ENCODE measurements around the gene SCRN2.

Gene SCRN2

GRCh38 chr17:47872019-47872650 lies 31.1 kb upstream of the SCRN2 start:
- DNase-seq (ENCODE audit: low spot score) = no peak

GRCh38 chr17:47871048-47871447 lies 30.0 kb upstream of the SCRN2 start:
- DNase-seq (ENCODE audit: low spot score) = no peak

- no peak for DNase-seq (ENCODE audit: low spot score)
These were observed 29.0 kb upstream of the SCRN2 start for GRCh38 chr17:47870056-47870455.

- DNase-seq (ENCODE audit: low spot score) = no peak
These were observed 28.0 kb upstream of the SCRN2 start for GRCh38 chr17:47869114-47869513.

- DNase-seq (ENCODE audit: low spot score) = no peak
These were observed 26.9 kb upstream of the SCRN2 start for GRCh38 chr17:47867813-47868533.

- DNase-seq (ENCODE audit: low spot score) = no peak
These were observed 25.9 kb upstream of the SCRN2 start for GRCh38 chr17:47866941-47867340.

- no peak for DNase-seq (ENCODE audit: low spot score)
These were observed 23.7 kb upstream of the SCRN2 start for GRCh38 chr17:47864791-47865216.

GRCh38 chr17:47862621-47863440 lies 21.8 kb upstream of the SCRN2 start:
- DNase-seq (ENCODE audit: low spot score) = no peak

- no peak for DNase-seq (ENCODE audit: low spot score)
These were observed 19.3 kb upstream of the SCRN2 start for GRCh38 chr17:47860386-47860785.

GRCh38 chr17:47857551-47858455 lies 16.7 kb upstream of the SCRN2 start:
- no peak for DNase-seq (ENCODE audit: low spot score)

- DNase-seq (ENCODE audit: low spot score) = no peak
These were observed 15.8 kb upstream of the SCRN2 start for GRCh38 chr17:47856830-47857229.

- no peak for DNase-seq (ENCODE audit: low spot score)
These were observed 14.7 kb upstream of the SCRN2 start for GRCh38 chr17:47855737-47856136.

- no peak for DNase-seq (ENCODE audit: low spot score)
These were observed 12.5 kb upstream of the SCRN2 start for GRCh38 chr17:47853616-47854015.

- no peak for DNase-seq (ENCODE audit: low spot score)
These were observed 11.3 kb upstream of the SCRN2 start for GRCh38 chr17:47852113-47852949.

- DNase-seq (ENCODE audit: low spot score) = no peak
These were observed 10.7 kb upstream of the SCRN2 start for GRCh38 chr17:47851764-47852112.

- no peak for DNase-seq (ENCODE audit: low spot score)
These were observed 9.9 kb upstream of the SCRN2 start, which contains the start of gene SP6 for GRCh38 chr17:47850692-47851573. SP6 (minus strand) TSS chr17:47851163; CDS start chr17:47848429, 2,734 bp downstream.

GRCh38 chr17:47850373-47850691 lies 9.3 kb upstream of the SCRN2 start:
- DNase-seq (ENCODE audit: low spot score) = no peak

GRCh38 chr17:47848198-47848513 lies 7.1 kb upstream of the SCRN2 start:
- DNase-seq (ENCODE audit: low spot score) = no peak

GRCh38 chr17:47847341-47848197 lies 6.5 kb upstream of the SCRN2 start:
- DNase-seq (ENCODE audit: low spot score) = no peak
